Lung microvascular endothelial cell (primary cell): ENCODE results near the gene UCHL5. TPM values are rescaled to one million over a fixed set of nuclear protein-coding genes. Genes with fewer than 3 reads are reported as not detected.
"Not testable (repeated sequence)": the region's sequence is repeated elsewhere in the genome, so short reads cannot be mapped to it uniquely, and the experiment has no call there.

ENCODE experiments used
- DNase-seq, 2 donors: peaks; one replicate each; pipeline versions ENCODE4 v3.0.0 to v3.0.0-alpha.2; 2010; ENCODE audit warnings: low read depth in 2 of 2
- total RNA-seq: library from RNA; depleted of rRNA; stranded (reverse); fragments of >200 nt; gene quantifications from 2 replicates; pipeline ENCODE4 v1.2.1, GENCODE V29; 2014

UCHL5 gene
- total RNA-seq, 1 donor from 2014 or later = 12.9 TPM

DNA sequence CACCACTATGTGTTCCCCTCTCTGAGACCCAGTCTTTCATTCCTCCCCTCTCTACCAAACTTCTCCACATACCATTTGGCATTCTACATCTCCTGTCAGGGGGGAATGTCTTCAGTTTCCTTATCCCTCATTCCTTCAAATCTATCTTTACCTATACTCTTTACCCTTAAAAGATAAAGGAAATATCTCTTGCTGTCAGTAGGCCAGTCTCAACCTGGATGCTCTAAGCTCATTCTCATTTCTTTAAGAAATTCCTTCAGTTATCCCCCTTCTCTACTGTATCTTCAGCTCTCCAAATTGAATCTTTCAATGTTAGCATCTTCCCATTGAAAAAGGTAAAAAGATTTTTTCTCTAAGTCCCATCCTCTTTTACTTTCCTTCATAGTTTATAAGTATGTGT is 6.8 kb upstream of the UCHL5 start:
- DNase-seq = no peak

DNA sequence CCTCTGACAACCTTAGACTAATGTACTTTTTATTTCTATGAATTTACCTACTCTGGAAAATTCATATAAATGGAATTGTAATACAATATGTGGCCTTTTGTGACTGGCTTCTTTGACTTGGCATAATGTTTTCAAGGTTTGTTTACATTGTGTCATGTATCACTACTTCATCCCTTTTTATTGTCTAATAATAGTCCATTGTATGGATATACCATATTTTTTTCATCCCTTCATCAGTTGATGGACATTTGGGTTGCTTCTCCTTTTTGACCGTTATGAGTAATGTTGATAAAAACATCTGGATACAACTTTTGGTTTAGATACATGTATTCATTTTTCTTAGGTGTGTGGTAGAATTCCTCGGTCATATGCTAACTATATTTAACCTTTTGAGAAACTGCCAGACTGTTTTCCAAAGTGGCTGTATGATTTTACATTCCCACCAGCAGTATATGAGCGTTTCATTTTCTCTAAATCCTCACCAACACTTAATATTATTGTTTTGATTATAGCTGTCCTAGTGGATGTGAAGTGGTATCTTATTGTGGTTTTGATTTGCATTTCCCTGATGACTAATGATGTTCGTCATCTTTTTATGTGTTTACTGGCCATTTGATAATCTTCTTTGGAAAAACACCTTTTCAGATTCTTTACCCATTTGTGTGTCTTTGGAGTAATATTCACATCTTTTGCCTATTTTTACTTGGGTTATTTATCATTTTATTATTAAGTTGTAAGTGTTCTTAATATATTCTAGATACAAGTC is 3.7 kb upstream of the UCHL5 start:
- DNase-seq = peak in 1 of 2 donors; percentile 14

DNA sequence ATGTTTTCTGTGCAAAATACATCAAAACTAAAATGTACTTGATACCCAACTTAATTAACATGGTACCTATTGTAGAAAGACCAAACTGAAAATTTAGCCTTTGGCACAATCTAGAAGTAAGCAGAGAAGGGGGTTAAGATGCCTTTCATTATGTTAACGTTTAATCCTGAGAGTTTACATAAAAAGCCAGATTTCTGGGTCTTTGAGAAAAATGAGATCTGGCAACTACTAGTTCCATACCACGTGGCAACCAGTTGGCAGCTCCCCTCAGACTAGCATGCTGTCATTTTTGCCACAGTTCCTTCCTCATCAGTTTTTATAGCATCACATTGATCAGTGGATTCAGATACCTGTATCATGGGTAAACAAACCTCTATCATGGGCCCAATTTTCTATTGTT is 1.8 kb upstream of the UCHL5 start:
- DNase-seq = peak; percentile 28 to 59

DNA sequence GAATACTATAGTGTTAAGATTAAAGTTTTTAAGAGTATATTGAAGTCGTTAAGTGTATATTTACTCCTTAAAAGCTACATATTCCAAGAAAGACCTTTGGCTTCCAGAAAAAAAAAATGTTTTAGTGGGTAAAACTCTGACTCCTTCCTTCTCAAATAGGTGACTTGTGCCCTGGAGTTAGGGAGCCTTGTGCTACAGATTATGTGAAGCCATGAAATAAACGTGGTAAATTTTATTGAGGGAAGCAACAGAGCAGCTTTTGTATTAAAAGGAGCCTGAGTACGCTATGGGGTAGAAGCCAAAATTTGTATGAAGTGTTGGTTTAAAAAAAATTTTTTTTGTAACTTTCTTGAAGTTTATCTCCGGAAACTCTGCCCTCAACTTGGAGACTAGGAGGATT is 1.2 kb upstream of the UCHL5 start:
- peak; percentile 4 to 20 for DNase-seq

DNA sequence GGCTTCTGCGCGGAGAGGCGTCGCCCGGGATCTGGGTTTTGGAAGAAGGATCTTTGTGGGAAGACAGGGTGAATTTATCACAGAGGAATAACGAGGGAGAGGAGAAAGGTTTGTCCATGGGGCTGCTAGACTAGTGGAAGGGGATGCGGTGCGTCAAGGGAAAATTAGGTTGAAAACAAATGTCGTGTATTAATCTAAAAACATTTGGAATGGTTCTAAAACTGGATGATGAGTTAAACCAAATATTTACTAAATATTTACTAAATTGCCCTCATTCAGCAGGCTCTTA is 899 bp upstream of the UCHL5 start:
- DNase-seq = no peak

DNA sequence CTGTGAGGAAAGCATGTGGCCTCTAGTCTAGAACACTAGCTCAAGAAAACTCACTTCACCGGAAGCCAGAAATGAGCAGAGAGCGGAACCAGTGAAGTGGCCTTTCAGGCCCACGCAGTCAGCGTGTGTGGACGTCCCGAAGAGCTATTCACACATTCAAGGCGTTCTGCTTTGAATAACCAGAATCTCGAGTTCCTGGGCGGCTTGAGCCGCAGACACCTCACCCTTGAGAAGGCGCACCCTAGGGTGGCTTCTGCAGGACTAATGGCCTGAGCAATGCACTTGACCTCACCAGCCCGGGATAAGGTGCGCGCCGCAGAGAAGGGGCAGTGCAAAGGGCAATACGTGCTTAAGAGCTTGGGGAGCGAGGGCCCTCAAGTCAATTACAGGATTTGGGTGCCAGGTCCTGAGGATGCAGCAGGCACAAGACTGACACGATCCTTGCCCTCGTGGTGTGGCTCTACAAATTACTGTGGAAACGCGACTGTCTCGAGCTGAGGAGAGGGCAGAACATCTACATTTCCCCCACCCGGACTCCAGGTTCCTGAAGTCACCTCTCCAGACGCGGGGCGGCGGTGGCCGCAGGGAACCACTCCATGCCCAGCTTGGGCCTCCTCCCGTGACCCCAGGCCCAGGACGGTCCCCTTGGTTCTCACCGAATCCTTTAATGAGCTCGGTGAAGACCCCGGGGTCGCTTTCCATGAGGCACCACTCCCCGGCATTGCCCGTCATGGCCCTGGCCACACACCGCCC is 455 bp downstream of the UCHL5 start:
- peak; percentile 30 to 61 for DNase-seq

DNA sequence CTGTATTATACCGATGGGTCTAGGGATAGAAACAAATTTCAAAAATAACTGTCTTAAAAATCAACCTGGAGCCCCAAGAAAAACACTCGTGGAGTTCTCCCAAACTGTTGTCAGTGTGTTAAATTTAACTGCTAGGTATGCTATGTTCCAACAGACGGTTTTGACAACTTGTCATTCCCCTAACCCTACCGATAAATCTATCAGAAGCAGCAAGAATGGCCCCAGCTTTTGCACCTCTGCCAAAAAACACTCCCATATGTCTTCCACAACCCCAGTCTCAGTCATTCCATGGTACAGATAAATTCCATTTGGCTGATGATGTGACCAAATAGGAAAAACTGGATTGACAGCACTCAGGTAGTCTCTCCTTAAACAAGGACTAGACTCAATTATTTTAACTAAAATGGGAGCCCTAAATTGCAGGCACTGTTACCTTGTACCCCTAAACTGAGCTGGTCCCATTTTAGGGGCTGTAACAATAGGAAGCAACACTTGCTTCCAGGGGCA is 4.9 kb downstream of the UCHL5 start:
- no peak for DNase-seq

DNA sequence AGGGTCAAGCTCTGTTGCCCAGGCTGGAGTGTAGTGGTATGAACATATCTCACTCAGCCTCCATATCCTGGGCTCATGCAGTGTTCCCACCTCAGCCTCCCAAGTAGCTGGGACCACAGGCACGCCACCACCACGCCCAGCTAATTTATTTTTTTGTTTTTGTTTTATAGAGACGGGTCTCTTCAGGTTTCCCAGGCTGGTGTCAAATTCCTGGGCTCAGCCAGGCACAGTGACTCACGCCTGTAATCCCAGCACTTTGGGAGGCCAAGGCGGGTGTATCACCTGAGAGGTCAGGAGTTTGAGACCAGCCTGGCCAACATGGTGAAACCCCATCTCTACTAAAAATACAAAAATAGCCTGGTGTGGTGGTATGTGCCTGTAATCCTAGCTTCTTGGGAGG is 10.2 kb downstream of the UCHL5 start:
- not testable (repeated sequence) for DNase-seq

DNA sequence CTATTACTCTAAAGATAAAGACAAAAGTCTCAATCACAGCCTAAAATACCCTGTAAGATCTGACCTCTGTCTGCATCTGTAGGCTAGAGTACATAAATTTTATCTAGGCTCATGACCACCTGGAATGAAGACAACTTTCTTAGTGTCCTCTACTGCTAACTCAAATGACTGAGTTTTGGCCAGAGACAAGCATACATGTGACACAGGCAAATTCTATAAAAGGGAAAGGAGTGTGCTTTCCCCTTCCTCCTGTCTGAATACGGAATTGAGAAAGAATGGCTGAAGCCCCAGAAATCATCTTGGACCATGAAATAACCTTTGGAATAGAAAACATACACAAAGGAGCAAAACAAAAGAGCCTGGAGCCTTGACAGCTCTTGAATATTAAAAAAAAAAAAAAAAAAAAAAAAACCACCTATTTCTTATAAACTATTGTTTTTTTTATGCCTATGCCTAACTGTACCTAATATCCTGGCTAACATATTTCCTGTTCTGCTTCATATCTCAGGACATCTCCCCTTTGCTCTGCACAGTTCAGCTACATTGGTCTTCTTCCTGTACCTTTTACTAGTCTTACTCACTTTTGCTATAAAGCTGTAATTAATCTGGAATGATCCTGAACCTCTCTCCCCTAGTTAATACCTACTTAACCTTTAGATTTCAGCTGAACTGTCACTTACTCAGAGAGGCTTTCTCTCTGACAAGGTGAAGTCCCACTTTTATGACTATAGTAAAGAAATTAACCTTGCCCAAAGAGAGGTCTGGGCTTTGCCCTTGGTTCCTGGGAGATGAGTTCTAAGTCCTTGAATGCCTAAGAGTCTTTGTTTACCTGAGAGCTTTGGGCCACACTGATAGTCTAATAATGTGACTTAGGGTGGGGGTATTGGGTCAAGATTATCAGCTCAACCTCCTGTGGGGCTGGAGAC is 16.1 kb downstream of the UCHL5 start:
- DNase-seq = no peak

DNA sequence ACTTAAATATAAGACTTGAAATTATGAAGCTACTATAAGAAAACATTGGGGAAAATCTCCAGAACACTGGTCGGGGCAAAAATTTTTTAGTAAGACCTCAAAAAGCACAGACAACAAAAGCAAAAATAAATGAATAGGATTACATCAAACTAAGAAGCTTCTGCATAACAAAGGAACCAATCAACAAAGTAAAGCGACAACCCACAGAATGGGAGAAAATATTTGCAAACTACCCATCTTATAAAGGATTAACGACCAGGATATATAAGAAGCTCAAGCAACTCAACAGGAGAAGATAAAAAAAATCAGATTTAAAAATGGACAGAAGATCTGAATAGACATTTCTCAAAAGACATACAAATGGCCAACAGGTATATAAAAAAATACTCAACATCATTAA is 19.1 kb downstream of the UCHL5 start:
- no peak for DNase-seq

DNA sequence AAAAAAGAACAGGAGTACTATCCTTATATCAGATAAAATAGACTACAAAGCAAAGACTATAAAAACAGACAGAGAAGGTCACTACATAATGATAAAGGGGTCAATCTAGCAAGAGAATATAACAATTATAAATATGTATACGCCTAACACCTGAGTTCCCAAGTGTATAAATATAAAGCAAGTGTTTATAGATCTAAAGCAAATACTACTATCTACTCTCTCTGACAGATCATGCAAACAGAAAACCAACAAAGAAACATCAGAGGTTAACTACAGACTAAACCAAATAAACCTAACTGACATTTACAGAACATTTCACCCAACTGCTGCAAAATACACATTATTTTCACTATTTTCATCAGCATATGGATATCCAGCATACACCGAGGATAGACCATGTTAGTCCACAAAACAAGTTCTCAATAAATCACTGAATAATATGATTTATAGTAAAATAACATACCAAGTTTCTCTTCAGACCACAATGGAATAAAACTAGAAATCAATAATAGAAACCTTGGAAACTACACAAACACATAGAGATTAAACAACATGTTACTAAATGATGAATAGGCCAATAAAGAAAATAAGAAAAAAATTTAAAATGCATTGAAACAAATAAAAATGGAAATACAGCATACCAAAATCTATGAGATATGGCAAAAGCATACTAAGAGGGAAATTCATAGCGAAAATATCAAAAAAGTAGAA is 22.7 kb downstream of the UCHL5 start:
- no peak for DNase-seq

DNA sequence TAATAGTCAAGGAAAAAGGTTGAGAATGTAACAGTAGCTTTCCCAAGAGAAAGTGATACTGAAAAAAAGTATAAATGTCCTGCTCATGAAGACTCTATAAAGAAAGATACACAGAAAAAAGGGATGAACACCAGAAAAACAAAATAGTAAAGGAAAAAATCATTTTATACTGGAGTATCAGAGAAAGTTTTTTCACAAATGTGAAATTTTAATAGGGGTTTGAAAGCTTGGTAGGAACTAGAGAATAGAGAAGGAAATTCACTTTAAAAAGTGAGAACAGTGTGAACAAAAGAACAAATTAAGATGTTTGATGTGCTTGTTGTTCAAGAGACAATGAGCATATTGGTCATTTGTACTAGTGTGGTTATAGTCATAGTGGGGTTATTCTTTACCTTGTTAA is 25.6 kb downstream of the UCHL5 start:
- no peak for DNase-seq

DNA sequence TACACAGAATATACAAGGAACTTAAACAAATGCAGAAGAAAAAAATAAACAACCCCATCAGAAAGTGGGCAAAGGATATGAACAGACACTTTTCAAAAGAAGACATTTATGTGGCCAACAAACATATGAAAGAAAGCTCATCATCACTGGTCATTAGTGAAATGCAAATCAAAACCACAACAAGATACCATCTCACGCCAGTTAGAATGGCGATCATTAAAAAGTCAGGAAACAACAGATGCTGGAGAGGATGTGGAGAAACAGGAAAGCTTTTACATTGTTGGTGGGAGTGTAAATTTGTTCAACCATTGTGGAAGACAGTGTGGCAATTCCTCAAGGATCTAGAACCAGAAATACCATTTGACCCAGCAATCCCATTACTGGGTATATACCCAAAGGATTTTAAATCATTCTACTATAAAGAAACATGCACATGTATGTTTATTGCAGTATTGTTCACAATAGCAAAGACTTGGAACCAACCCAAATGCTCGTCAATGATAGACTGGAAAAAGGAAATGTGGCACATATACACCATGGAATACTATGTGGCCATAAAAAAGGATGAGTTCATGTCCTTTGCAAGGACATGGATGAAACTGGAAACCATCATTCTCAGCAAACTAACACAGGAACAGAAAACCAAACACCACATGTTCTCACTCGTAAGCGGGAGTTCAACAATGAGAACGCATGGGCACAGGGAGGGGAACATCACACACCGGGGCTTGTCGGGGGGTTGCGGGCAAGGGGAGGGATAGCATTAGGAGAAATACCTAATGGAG is 26.3 kb downstream of the UCHL5 start:
- DNase-seq = not testable (repeated sequence)

DNA sequence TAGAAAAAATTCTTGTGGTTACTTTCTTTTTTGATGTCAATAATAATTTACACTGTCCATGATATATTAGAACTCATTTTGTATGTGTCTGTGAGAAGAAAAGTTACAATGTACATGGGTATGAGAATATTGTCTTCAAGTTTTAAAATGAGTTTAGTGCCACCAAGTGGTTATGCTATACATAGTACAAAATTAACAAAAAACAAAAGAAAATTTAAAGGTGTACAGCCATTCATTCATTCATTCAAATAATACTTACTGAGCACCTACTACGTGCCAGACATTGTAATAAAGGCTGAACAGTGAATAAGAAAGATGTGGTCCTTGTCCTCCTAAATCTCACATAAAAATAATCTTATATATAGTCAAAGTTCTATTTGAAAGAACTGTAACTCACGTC is 27.7 kb downstream of the UCHL5 start:
- DNase-seq = peak; percentile 31 to 51

DNA sequence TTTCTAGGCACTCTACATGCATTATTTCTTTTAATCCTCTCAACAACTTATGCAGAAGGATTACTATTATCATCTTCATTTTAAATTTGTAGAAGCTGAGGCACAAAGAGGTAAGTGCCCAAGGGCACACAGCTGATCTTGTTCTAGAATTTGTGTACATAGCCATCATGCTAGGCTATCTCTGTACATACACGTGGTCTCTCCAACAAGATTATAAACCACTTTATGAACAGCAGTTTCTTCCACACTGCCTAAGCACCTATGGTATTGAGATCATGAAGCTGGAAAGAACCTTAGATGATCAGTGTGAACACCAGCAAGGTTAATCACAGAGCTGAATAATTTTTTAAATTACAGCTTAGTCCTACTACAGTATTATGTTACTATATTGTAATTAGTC is 28.9 kb downstream of the UCHL5 start:
- DNase-seq = no peak

DNA sequence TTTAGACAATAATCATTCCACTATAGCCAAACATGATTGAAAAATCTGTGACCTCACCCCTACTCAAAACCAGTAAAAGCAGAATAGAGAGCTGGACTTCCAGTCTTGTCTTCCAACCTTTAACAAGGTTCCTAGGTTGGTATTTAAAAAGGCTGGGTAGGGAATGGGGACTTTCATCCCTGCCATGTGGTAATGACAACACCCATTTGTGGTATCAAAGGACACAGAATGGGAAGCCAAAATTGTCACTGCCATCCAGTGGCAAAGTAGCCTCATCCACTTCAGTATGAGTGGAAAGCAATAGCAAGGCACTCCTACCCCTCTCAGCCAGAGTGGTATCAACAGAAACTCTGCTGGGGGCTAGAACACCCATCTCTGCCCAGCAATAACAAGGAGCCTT is 33.9 kb downstream of the UCHL5 start:
- DNase-seq = no peak

DNA sequence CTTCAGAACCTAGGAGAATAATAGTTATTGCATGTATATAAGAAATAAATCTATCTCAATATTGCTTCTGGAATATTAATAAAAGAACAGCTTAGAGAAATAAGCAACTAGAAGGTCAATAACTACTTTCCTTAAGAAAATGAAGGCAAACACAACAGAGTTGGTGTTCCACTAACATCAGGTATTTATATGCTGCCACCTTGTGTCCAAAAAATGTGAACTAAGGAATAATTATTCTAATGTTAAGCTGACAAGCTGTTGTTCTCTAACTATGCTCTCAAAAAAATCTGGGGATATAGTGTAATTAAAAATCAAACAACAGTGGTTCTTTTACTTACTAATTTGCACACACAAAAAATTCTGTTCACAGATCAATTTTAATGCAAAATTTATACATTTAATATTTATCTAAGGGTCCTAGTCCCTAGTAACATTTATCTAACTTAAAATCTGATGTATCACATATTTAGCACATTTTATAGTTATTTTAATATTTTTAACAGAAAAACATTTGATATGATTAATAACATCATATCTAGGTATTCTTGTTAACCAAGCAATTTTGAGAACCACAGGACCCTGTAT is 39.6 kb downstream of the UCHL5 start:
- DNase-seq = peak; percentile 72 to 77

DNA sequence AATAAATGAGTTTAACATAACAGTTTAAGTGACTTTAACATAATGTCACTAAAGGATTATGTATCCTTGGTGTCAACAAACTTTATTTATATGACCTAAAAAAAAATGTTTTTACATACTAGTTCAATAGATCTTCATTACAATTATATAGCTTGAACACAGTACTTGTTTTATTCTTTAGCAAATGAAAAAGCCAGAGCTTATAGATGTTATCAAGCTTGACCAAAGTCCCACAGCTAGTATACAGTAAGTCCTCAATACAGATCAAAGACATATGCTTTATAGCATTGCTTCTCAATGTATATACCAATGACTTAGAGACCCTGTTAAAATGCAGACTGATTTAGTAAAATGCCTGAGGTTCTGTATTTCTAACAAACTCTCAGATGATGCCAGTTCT is 42.4 kb downstream of the UCHL5 start:
- no peak for DNase-seq

DNA sequence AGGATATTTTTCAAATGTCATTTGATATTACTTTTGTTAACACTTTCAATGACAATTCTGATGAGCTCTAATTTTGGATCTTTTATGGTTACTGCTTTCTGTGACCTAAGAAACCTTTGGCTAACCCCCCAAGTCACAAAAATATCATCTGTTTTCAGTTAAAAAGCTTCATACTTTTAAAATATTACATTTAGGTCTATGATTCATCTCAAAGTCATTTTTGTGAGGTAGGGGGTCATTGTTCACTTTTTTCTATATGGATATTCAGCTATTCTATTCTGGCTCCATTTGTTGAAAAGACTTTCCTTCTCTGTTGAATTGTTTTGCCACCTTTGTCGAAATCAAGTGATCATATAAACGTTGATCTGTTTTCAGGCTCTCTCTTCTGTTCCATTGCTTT is 44.8 kb downstream of the UCHL5 start:
- no peak for DNase-seq

DNA sequence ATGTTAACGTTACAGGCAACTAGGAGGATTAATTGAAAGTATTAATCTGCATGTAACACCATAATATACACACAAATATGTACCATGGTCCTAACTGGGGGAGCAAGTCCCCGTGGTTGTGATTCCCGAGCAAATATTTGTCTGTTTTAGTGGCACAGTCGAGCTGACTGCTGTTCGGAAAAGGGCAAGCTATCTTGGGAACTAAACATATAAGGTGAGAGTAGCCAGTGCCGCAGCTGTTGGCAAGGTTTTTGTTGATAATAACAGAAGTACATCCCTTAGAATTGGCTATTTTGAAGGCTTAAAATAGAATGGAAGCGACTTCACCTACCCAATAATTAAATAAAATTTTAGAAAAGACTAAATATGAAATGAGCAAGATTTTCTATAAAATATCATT is 45.5 kb downstream of the UCHL5 start:
- DNase-seq = no peak
